ENCODE data around the gene DCBLD2. TPM values are rescaled to one million over a fixed set of nuclear protein-coding genes. Genes with fewer than 3 reads are reported as not detected.

Gene DCBLD2
- total and polyA plus RNA-seq, 2 of the 4 experiments (the other 2 are of a cell fraction) = 121 to 196 TPM

DNA sequence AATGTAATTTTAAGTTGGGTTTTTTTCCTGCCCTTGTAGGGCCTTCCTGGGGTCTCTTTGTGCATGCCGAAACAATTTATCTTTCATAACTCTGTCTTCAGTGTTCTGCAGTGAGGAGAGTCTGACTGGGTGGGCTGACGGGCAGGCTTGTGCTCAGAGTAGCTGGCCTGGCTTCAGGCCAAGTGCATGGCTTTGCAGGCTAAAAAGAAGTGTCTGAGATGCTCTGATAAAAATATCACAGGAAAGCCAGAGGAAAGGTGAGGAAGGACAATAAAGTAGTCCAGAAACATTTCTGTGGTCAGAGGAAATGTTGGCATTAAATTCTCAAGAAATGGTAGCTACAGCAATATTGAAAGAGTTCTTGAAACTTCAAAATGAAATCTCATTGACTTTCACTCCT is 112.8 kb downstream of the DCBLD2 start:
- in situ Hi-C loops (cut with MboI; ENCODE audit: low sequenced_read_pairs) = loop anchor here (10.0 kb wide), 1 partner anchor 184 kb away; no protein-coding TSS in a partner anchor
- POLR2A ChIA-PET (ENCODE audit: unreplicated experiment) = no interaction called here

More for the DNA sequence above, 112.8 kb downstream of the DCBLD2 start:
- no peaks in the 10 kb centered on the region for H3K36me3 ChIP-seq (ENCODE audit: control insufficient read depth, insufficient read depth, low read length)
- no peak overlapping the region for H3K18ac ChIP-seq (ENCODE audit: low read depth, low read length)
- H2BK20ac ChIP-seq (ENCODE audit: low read depth, low read length) = no peak overlapping the region
- intact Hi-C loops (cut with micrococcal nuclease) = no loop called here
- no peak overlapping the region for H3K4ac ChIP-seq (ENCODE audit: low read depth, low read length)
- no CpG with 5 or more reads among the region's 2 CpGs for WGBS, 2 experiments (ENCODE audit: extremely low coverage in 2 of 2, insufficient read length in 1 of 2)
- H3K9ac ChIP-seq (ENCODE audit: low read depth, low read length) = no peak overlapping the region
- H3K27me3 ChIP-seq (ENCODE audit: control insufficient read depth, insufficient read depth, low read length) = no peaks in the 10 kb centered on the region
- H3K14ac ChIP-seq (replicated peaks; ENCODE audit: low read depth, low read length) = no peak overlapping the region
- ATAC-seq (ENCODE audit: low read depth) (no peak), DNase-seq (no peak)
- peaks cover 12% of the 10 kb centered on the region; the same call in 1 of the 2 replicates for H3K9me1 ChIP-seq (ENCODE audit: insufficient read depth, low read length)
- no peak overlapping the region for H2BK120ac ChIP-seq (ENCODE audit: low read depth, low read length)
- H2AFZ ChIP-seq (replicated peaks; ENCODE audit: low read length, poor library complexity) = no peak overlapping the region
- dilution Hi-C loops (cut with HindIII; ENCODE audit: low sequenced_read_pairs, unreplicated experiment) = no loop called here
- no peak overlapping the region for H4K8ac ChIP-seq (ENCODE audit: low read depth in 2 of 2, low read length in 2 of 2)
- TF ChIP-seq CHD1 (IDR thresholded peaks at IDR 0.05; ENCODE audit: low read depth, low read length) (no peak), MAFK (IDR thresholded peaks at IDR 0.05; ENCODE audit: low read depth, low read length) (no peak), MAZ (IDR thresholded peaks at IDR 0.05; ENCODE audit: borderline replicate concordance, low read depth, low read length) (no peak), FOS (IDR thresholded peaks at IDR 0.05; ENCODE audit: low read depth, low read length) (no peak), RAD21 (IDR thresholded peaks at IDR 0.05; ENCODE audit: low read length) (no peak), RFX5 (IDR thresholded peaks at IDR 0.05; ENCODE audit: low read depth, low read length) (no peak)
- TF ChIP-seq, protein P1, sequence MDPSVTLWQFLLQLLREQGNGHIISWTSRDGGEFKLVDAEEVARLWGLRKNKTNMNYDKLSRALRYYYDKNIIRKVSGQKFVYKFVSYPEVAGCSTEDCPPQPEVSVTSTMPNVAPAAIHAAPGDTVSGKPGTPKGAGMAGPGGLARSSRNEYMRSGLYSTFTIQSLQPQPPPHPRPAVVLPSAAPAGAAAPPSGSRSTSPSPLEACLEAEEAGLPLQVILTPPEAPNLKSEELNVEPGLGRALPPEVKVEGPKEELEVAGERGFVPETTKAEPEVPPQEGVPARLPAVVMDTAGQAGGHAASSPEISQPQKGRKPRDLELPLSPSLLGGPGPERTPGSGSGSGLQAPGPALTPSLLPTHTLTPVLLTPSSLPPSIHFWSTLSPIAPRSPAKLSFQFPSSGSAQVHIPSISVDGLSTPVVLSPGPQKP (IDR thresholded peaks at IDR 0.05; ENCODE audit: borderline replicate concordance, low read depth, low read length) = no peak
- H3K23ac ChIP-seq (ENCODE audit: low read depth, low read length) = no peak overlapping the region
- H2BK5ac ChIP-seq (ENCODE audit: low read depth, low read length, poor library complexity, severe bottlenecking) = no peak overlapping the region
- 0 out of 4 replicates have a peak, but pooled peaks cover 0 to 4% of the 10 kb centered on the region in 2 experiments for H3K79me1 ChIP-seq (ENCODE audit: low read depth in 1 of 2, low read length in 2 of 2)
- CTCF ChIA-PET = no interaction called here
- H2AK5ac ChIP-seq (ENCODE audit: low read depth, low read length) = no peak overlapping the region
- no peak overlapping the region for H3K56ac ChIP-seq (ENCODE audit: extremely low read depth, insufficient read depth, low read length)
- H3K4me2 ChIP-seq (ENCODE audit: low read depth, low read length) = no peak overlapping the region
- no peak overlapping the region for H3K27ac ChIP-seq (ENCODE audit: insufficient read depth, low read length)
- H2BK15ac ChIP-seq (ENCODE audit: low read depth, low read length) = no peak overlapping the region
- no peaks in the 10 kb centered on the region for H3K9me3 ChIP-seq (ENCODE audit: control insufficient read depth, insufficient read depth, low read length)
- H4K20me1 ChIP-seq (ENCODE audit: insufficient read depth, low read length) = no peaks in the 10 kb centered on the region
- no peak overlapping the region for H2AK9ac ChIP-seq (replicated peaks; ENCODE audit: low read depth, low read length, poor library complexity)
- H4K5ac ChIP-seq (ENCODE audit: low read depth, low read length) = no peak overlapping the region
- no peak overlapping the region for H4K91ac ChIP-seq (ENCODE audit: insufficient read depth, low read depth, low read length)
- no peak overlapping the region for H3K4me3 ChIP-seq (ENCODE audit: insufficient read depth, low read depth, low read length)
- BruUV-seq (replicated peaks) = no TSS peak
- H3K4me1 ChIP-seq (ENCODE audit: control insufficient read depth, insufficient read depth, low read length) = peaks cover 10% of the 10 kb centered on the region
